HepG2 (cell line): ENCODE results near the gene WNT6. TPM values are rescaled to one million over a fixed set of nuclear protein-coding genes. Genes with fewer than 3 reads are reported as not detected.

ENCODE experiments used
- ATAC-seq: fragments of 200-7000 bp; cut with Tn5 transposase; 3 replicates; pipeline ENCODE4 v1.9.1; 2020; ENCODE audit warnings: mild to moderate bottlenecking, moderate library complexity
- BruUV-seq: library from RNA; stranded (reverse); fragments of 400-500 nt; replicated peaks from 2 replicates; lab custom pipeline; 2021; lab: Mats Ljungman, UMichigan
- CTCF ChIA-PET: fragments of 300-600 bp; formaldehyde crosslinking; extraction: SDS; loops from one replicate; lab custom pipeline; 2021; ENCODE audit warnings: low total read pairs, inconsistent platforms, low intra/inter-chr PET ratio; lab: Yijun Ruan, JAX
- POLR2A ChIA-PET: fragments of 350-600 bp; sonication (Branson Sonifier 250); formaldehyde crosslinking; loops from one replicate; lab custom pipeline; 2020; ENCODE audit warnings: antibody characterized with exemption, inconsistent platforms; lab: Yijun Ruan, JAX
- DNase-seq: peaks from one replicate; pipeline ENCODE4 v3.0.0-alpha.2; 2015; ENCODE audit warnings: low spot score
- FAIRE-seq: peaks from 3 replicates; lab custom pipeline; 2011; peaks lifted over from hg19 to GRCh38; lab: Jason Lieb, UNC
- H2AFZ ChIP-seq: one replicate; pipeline ENCODE4 v1.6.1; 2011; ENCODE audit warnings: low read length, inconsistent platforms
- H3K27ac ChIP-seq: fragments of 300-600 bp; 3 replicates; pipeline ENCODE4 v1.8.0; 2011; ENCODE audit warnings: mixed run types, mild to moderate bottlenecking, mixed read lengths, low read length, inconsistent platforms; ENCODE audit not compliant: insufficient read depth; ENCODE audit errors: extremely low read length
- H3K27me3 ChIP-seq, 2 experiments: fragments of 200-600 bp in 1 of 2; 2 replicates in 1 of 2; 3 replicates in 1 of 2; pipeline versions ENCODE4 v1.6.0 to v1.8.0; 2011; ENCODE audit warnings: low read length in 2 of 2, mild to moderate bottlenecking in 2 of 2, moderate library complexity in 2 of 2, inconsistent platforms in 1 of 2; ENCODE audit not compliant: insufficient read depth in 2 of 2, control insufficient read depth in 1 of 2
- H3K36me3 ChIP-seq, 2 experiments: fragments of 200-600 bp in 1 of 2; replicated peaks in 1 of 2; 2 replicates in 1 of 2; 3 replicates in 1 of 2; pipeline versions ENCODE4 v1.5.1 to v1.8.0; 2011; ENCODE audit warnings: low read length in 2 of 2, inconsistent platforms in 1 of 2; ENCODE audit not compliant: insufficient read depth in 2 of 2, control insufficient read depth in 1 of 2
- H3K4me1 ChIP-seq: 2 replicates; pipeline ENCODE4 v1.5.1; 2012; ENCODE audit warnings: low read length, inconsistent platforms; ENCODE audit not compliant: insufficient read depth
- H3K4me2 ChIP-seq: 2 replicates; pipeline ENCODE4 v1.6.0; 2011; ENCODE audit warnings: low read depth, low read length, inconsistent platforms
- H3K4me3 ChIP-seq, 3 experiments: fragments of 200-600 bp in 1 of 3; sonication (generic), shearing (Covaris generic) in 1 of 3; replicated peaks in 1 of 3; 2 replicates each; pipeline ENCODE4 v1.5.1; 2011 to 2016; ENCODE audit warnings: low read length in 3 of 3, inconsistent platforms in 2 of 3, low read depth in 2 of 3, mild to moderate bottlenecking in 2 of 3, control low read depth in 1 of 3, mixed read lengths in 1 of 3; ENCODE audit not compliant: insufficient read depth in 1 of 3
- H3K79me2 ChIP-seq: one replicate; pipeline ENCODE4 v1.6.1; 2011; ENCODE audit warnings: low read length, inconsistent platforms; ENCODE audit not compliant: insufficient read depth
- H3K9ac ChIP-seq: 2 replicates; pipeline ENCODE4 v1.6.0; 2011; ENCODE audit warnings: mild to moderate bottlenecking, low read depth, low read length, inconsistent platforms; ENCODE audit not compliant: insufficient read depth
- H3K9me3 ChIP-seq: 2 replicates; pipeline ENCODE4 v1.5.1; 2012; ENCODE audit warnings: mild to moderate bottlenecking, low read length
- H4K20me1 ChIP-seq: 2 replicates; pipeline ENCODE4 v1.6.0; 2011; ENCODE audit warnings: inconsistent platforms, mild to moderate bottlenecking, low read length, moderate library complexity; ENCODE audit not compliant: insufficient read depth
- REPIN1 ChIP-seq: sonication (generic); formaldehyde crosslinking; IDR thresholded peaks from 2 replicates; pipeline ENCODE4 v1.8.0; 2022; ENCODE audit warnings: missing genetic modification reagents, low read depth, mild to moderate bottlenecking, borderline replicate concordance
- RFX3 ChIP-seq: IDR thresholded peaks from 2 replicates; pipeline ENCODE4 v1.6.1; 2016; ENCODE audit warnings: missing biosample characterization, missing genetic modification reagents
- THYN1 ChIP-seq: sonication (generic); formaldehyde crosslinking; IDR thresholded peaks from 2 replicates; pipeline ENCODE4 v1.8.1; 2023; ENCODE audit warnings: low read depth, mild to moderate bottlenecking, moderate library complexity, missing genetic modification reagents, borderline replicate concordance
- ZFP90 ChIP-seq: sonication (generic); formaldehyde crosslinking; IDR thresholded peaks from 2 replicates; pipeline ENCODE4 v1.8.0; 2022; ENCODE audit warnings: missing genetic modification reagents, mild to moderate bottlenecking, inconsistent platforms, borderline replicate concordance
- ZNF124 ChIP-seq: sonication (generic); formaldehyde crosslinking; IDR thresholded peaks from 2 replicates; pipeline ENCODE4 v1.4.0; 2020; ENCODE audit warnings: missing genetic modification reagents
- ZNF180 ChIP-seq: sonication (generic); formaldehyde crosslinking; IDR thresholded peaks from 2 replicates; pipeline ENCODE4 v1.4.0; 2020; ENCODE audit warnings: low read depth, missing genetic modification reagents, borderline replicate concordance
- ZNF431 ChIP-seq: sonication (generic); formaldehyde crosslinking; IDR thresholded peaks from 2 replicates; pipeline ENCODE4 v1.9.0; 2022; ENCODE audit warnings: missing genetic modification reagents, low read depth, mild to moderate bottlenecking, borderline replicate concordance
- ZNF598 ChIP-seq: sonication (generic); formaldehyde crosslinking; IDR thresholded peaks from 2 replicates; pipeline ENCODE4 v1.5.1; 2020; ENCODE audit warnings: mild to moderate bottlenecking, missing genetic modification reagents, borderline replicate concordance
- ZSCAN30 ChIP-seq: sonication (generic); formaldehyde crosslinking; IDR thresholded peaks from 2 replicates; pipeline ENCODE4 v1.5.0; 2020; ENCODE audit warnings: mild to moderate bottlenecking, missing genetic modification reagents
- WGBS: methylation state at CpG from one replicate; pipeline ENCODE4 v1.1.6; 2017; ENCODE audit warnings: low lambda C conversion rate; 5-methylcytosine and 5-hydroxymethylcytosine counted together
- in situ Hi-C: cut with HindIII; loops from 2 replicates; pipeline ENCODE4 v1.10.0; 2017; ENCODE audit warnings: low pct_unique_long_range_greater_than_20kb; ENCODE audit not compliant: extremely low pct_ligation_motif_present
- intact Hi-C: fragments of 100-400 bp; cut with micrococcal nuclease; formaldehyde crosslinking; loops from one replicate; pipeline ENCODE4 v1.10.0; 2022; ENCODE audit not compliant: unreplicated experiment
- polyA plus RNA-seq, 8 experiments: library from polyadenylated mRNA; depleted of rRNA in 3 of 8; stranded (reverse) in 7 of 8; unstranded in 1 of 8; fragments of >200 nt; fragmentation: Illumina TruSeq in 4 of 8; extraction: Trizol in 4 of 8; gene quantifications; 2 replicates each; pipeline versions ENCODE4 v1.2.1 to v1.2.3, GENCODE V29; 2011 to 2016; ENCODE audit warnings: low read depth in 4 of 8, missing spikeins in 1 of 8, mixed read lengths in 1 of 8; ENCODE audit not compliant: insufficient read depth in 1 of 8
- total RNA-seq, 5 experiments: library from RNA; depleted of rRNA; stranded (reverse); fragments of >200 nt; fragmentation: Illumina TruSeq; extraction: Trizol; gene quantifications; 2 replicates each; pipeline ENCODE4 v1.2.3, GENCODE V29; 2016; ENCODE audit warnings: low read depth in 1 of 5
- TF ChIP-seq, protein P1 (sequence below): sonication (generic); formaldehyde crosslinking; IDR thresholded peaks from 2 replicates; pipeline ENCODE4; 2020; ENCODE audit warnings: missing genetic modification reagents, mild to moderate bottlenecking, borderline replicate concordance

Gene WNT6
- total and polyA plus RNA-seq, 2 of the 13 experiments (the other 11 are each of a cell fraction or from before 2014, with no cell fraction given): 0.20 TPM; not detected in 1

DNA sequence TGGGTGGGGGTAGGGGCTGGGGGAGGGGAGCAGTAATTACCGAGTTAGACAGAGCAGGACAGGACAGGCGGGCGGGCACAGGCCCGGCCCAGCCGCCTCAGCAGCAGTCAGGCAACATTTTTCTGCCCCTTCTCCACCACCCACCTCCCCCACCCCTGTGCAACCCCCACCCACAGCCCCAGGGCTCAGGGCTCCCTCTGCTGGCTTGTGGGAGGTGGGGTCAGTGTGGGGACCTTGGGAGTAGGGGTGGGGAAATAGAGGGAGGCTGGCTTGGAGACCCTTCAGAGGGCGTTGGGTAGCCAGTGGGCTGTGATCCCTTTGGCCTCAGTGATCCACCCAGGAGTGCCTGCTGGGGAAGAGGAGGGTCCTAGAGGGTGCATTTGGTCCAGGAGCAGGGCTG, 6.4 kb downstream of the WNT6 start (continued):
- TF ChIP-seq ZNF598: no peak

DNA sequence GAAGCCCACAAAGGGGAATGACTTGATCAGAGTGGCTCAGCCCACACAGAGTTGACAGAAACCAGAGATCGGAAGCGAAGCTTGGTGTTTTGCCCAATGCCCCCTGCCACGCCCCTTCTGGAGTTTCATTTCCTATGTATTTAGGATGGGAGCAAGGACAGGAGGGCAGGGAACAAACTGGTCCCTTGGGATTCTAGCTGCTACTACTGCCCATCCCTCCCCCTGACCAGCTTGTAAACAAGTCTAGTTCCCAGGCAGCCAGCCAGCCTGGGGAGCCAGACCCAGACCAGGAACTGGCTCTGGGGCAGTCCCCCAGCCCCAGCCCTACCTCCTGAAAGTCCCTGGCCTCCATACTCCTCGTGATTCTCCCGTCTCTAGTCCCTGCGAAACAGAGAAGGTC, 8.3 kb downstream of the WNT6 start:
- BruUV-seq: no TSS peak
- H2AFZ ChIP-seq: no peak overlapping the region
- no peak overlapping the region for H3K4me2 ChIP-seq
- no peaks in the 10 kb centered on the region for H3K9me3 ChIP-seq
- H3K9ac ChIP-seq: no peak overlapping the region
- ATAC-seq (no peak), FAIRE-seq (no peak)
- no peak overlapping the region for H3K4me3 ChIP-seq
- H3K27me3 ChIP-seq: peaks cover 11 to 89% of the 10 kb centered on the region in 2 experiments; a peak in 4 of 5 replicates
- in situ Hi-C loops (no loop called here), intact Hi-C loops (loop anchor here (10.0 kb wide), 2 partner anchors 87 to 117 kb away; partner anchors contain the start of genes CDK5R2 and FEV)
- no peaks in the 10 kb centered on the region for H3K79me2 ChIP-seq
- 4% methylated on average over 6 of the region's 6 CpGs for WGBS
- CTCF ChIA-PET: no interaction called here
- TF ChIP-seq ZNF431 (CRISPR knock-in tag) (no peak), ZNF124 (CRISPR knock-in tag) (no peak), RFX3 (CRISPR knock-in tag) (no peak), THYN1 (no peak), ZNF180 (CRISPR knock-in tag) (no peak), ZSCAN30 (no peak), ZFP90 (CRISPR knock-in tag) (no peak), REPIN1 (CRISPR knock-in tag) (no peak)
- TF ChIP-seq, protein P1, sequence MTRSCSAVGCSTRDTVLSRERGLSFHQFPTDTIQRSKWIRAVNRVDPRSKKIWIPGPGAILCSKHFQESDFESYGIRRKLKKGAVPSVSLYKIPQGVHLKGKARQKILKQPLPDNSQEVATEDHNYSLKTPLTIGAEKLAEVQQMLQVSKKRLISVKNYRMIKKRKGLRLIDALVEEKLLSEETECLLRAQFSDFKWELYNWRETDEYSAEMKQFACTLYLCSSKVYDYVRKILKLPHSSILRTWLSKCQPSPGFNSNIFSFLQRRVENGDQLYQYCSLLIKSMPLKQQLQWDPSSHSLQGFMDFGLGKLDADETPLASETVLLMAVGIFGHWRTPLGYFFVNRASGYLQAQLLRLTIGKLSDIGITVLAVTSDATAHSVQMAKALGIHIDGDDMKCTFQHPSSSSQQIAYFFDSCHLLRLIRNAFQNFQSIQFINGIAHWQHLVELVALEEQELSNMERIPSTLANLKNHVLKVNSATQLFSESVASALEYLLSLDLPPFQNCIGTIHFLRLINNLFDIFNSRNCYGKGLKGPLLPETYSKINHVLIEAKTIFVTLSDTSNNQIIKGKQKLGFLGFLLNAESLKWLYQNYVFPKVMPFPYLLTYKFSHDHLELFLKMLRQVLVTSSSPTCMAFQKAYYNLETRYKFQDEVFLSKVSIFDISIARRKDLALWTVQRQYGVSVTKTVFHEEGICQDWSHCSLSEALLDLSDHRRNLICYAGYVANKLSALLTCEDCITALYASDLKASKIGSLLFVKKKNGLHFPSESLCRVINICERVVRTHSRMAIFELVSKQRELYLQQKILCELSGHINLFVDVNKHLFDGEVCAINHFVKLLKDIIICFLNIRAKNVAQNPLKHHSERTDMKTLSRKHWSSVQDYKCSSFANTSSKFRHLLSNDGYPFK (CRISPR knock-in tag): no peak
- TF ChIP-seq, all 625 proteins: peak for 0
- POLR2A ChIA-PET: no interaction called here
- H3K4me1 ChIP-seq: no peaks in the 10 kb centered on the region; the same call in 1 of the 2 replicates
- DNase-seq: no peak
- H4K20me1 ChIP-seq: no peaks in the 10 kb centered on the region; the same call in 1 of the 2 replicates
- no peaks in the 10 kb centered on the region for H3K36me3 ChIP-seq
- H3K27ac ChIP-seq: no peak overlapping the region
